Loucy (cell line): ENCODE measurements around the gene CEP72.

Experiments used
- H2AFZ ChIP-seq: fragments of 200-600 bp; sonication (generic); 2 replicates; pipeline ENCODE4 v1.6.0; 2016; ENCODE audit warnings: antibody characterized with exemption, mild to moderate bottlenecking, low read length, moderate library complexity
- H3F3A ChIP-seq: fragments of 200-600 bp; 2 replicates; pipeline ENCODE4 v1.6.0; 2016; ENCODE audit warnings: antibody characterized with exemption, low read depth, mild to moderate bottlenecking
- H3K27me3 ChIP-seq: fragments of 200-600 bp; sonication (generic); 2 replicates; pipeline ENCODE4 v1.6.1; 2014; ENCODE audit warnings: low read length, mild to moderate bottlenecking; ENCODE audit not compliant: insufficient read depth, poor library complexity, severe bottlenecking
- H3K36me3 ChIP-seq: fragments of 200-600 bp; sonication (generic); 2 replicates; pipeline ENCODE4 v1.6.1; 2016; ENCODE audit warnings: low read length; ENCODE audit not compliant: insufficient read depth
- H3K4me1 ChIP-seq: fragments of 200-600 bp; sonication (generic); 2 replicates; pipeline ENCODE4 v1.5.1; 2014; ENCODE audit warnings: low read length, mild to moderate bottlenecking; ENCODE audit not compliant: insufficient read depth, poor library complexity, severe bottlenecking
- H3K4me2 ChIP-seq: fragments of 200-600 bp; sonication (generic); 2 replicates; pipeline ENCODE4 v1.6.0; 2014; ENCODE audit warnings: antibody characterized with exemption, low read length, low read depth, mild to moderate bottlenecking; ENCODE audit not compliant: poor library complexity, severe bottlenecking
- H3K4me3 ChIP-seq: fragments of 200-600 bp; sonication (generic); 2 replicates; pipeline ENCODE4 v1.5.1; 2014; ENCODE audit warnings: low read length, mild to moderate bottlenecking, mixed read lengths; ENCODE audit not compliant: poor library complexity, severe bottlenecking
- H3K79me2 ChIP-seq: fragments of 200-600 bp; sonication (generic); 2 replicates; pipeline ENCODE4 v1.6.1; 2014; ENCODE audit warnings: low read length; ENCODE audit not compliant: insufficient read depth
- H3K9ac ChIP-seq: fragments of 200-600 bp; sonication (generic); 2 replicates; pipeline ENCODE4 v1.6.0; 2014; ENCODE audit warnings: mild to moderate bottlenecking, low read depth, low read length, moderate library complexity; ENCODE audit not compliant: poor library complexity, severe bottlenecking
- H3K9me2 ChIP-seq: fragments of 200-600 bp; sonication (generic); replicated peaks from 2 replicates; pipeline ENCODE4 v1.6.1; 2016; ENCODE audit warnings: low read depth, low read length, mixed read lengths
- H3K9me3 ChIP-seq: fragments of 200-600 bp; sonication (generic); 2 replicates; pipeline ENCODE4 v1.6.1; 2014; ENCODE audit warnings: mild to moderate bottlenecking, antibody characterized with exemption, low read length, low read depth; ENCODE audit not compliant: insufficient read depth
- H4K20me1 ChIP-seq: fragments of 200-600 bp; sonication (generic); 2 replicates; pipeline ENCODE4 v1.6.0; 2014; ENCODE audit warnings: antibody characterized with exemption, low read length, mild to moderate bottlenecking; ENCODE audit not compliant: insufficient read depth, poor library complexity, severe bottlenecking
- CTCF ChIP-seq: fragments of 200-600 bp; sonication (generic); conservative IDR thresholded peaks from 2 replicates; pipeline ENCODE4 v1.5.1; 2014; ENCODE audit warnings: mild to moderate bottlenecking, antibody characterized with exemption, low read length
- EZH2phosphoT487 ChIP-seq: fragments of 200-600 bp; IDR thresholded peaks from 2 replicates; pipeline ENCODE4 v1.6.1; 2018; ENCODE audit warnings: antibody characterized with exemption, mild to moderate bottlenecking, moderate library complexity, borderline replicate concordance

Gene CEP72

DNA sequence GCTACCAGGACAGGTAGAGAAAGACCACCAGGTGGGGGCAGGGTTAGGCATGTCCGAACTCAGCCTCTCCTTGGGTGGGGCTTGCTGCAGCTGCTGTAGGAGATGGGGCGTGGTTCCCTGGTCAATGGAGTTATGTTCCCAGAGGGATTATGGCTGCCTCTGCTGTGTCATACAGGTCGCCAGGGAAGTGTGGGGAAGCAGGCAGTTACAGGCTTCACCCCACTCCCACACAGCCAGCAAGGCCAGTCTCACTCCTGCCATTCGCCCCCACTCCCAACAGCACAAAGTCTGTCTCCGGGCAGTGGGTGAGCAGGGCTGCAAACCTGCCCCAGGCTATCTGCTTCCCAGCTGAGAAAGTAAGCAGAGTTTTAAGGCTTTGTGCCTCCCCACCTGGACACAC, 20.0 kb upstream of the CEP72 start:
- no peak overlapping the region for H2AFZ ChIP-seq
- no peak overlapping the region for H3K4me3 ChIP-seq
- no peak overlapping the region for H3K4me2 ChIP-seq
- H3K9me2 ChIP-seq: no peaks in the 10 kb centered on the region
- H3K27me3 ChIP-seq: no peaks in the 10 kb centered on the region
- H3K9ac ChIP-seq: no peak overlapping the region
- peaks cover 3% of the 10 kb centered on the region; the same call in 1 of the 2 replicates for H3K9me3 ChIP-seq
- H4K20me1 ChIP-seq: no peaks in the 10 kb centered on the region
- no peaks in the 10 kb centered on the region for H3F3A ChIP-seq
- TF ChIP-seq EZH2phosphoT487: no peak
- no peak for TF ChIP-seq CTCF
- H3K36me3 ChIP-seq: no peaks in the 10 kb centered on the region
- no peaks in the 10 kb centered on the region for H3K4me1 ChIP-seq
- H3K79me2 ChIP-seq: no peaks in the 10 kb centered on the region

DNA sequence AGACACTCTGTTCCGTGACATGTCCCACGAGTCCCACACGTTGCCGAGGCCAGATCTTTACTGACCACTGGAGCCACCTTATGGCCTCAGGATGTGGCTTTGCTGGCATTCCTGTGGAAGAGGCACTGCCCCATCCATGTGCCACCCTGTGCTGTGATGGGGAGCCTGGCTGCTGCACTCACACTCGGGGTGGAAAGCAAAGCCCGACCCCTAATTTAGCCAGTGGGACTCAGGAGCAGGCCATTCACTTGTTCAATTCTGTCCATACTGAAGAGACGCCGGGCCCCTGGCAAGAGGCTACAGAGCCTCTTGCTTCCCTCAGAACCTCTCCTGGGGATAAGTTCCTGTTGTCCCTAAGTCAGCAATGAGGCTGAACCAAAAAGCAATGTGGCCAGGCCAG, 18.6 kb upstream of the CEP72 start:
- Histone ChIP-seq H3K4me3 (no peak overlapping the region), H3K27me3 (no peaks in the 10 kb centered on the region)

DNA sequence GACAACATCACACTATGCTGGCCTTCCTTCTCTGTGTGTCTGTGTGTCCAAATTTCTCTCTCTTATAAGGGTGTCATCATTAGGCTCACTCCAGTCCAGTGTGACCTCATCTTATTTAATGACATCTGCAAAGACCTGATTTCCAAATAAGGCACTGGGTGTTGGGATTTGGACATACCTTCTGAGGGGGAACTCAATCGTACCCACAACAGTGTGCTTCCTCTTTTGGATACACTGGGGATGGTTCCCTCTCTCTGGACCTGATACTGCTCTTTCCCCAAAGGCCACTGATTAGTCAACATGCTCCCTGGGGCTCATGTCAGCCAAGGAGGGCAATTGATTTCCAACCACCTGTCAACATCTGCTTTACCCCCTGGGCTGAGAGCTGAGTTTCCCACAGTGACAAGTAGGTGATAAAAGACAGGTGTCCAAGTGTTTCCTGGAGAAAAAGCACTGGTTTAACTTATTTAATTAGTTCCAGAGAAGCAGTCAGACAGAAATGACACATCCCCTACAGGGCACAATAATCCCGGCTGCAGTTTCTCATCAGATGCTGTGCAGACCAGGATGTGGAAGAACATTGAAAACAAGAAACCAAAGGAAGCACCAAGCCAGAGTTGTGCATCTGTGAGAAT, 17.8 kb upstream of the CEP72 start:
- Histone ChIP-seq H3K79me2 (no peaks in the 10 kb centered on the region), H3K9me2 (no peaks in the 10 kb centered on the region), H3K9ac (no peak overlapping the region), H3K27me3 (no peaks in the 10 kb centered on the region), H3K4me2 (no peak overlapping the region), H3F3A (no peaks in the 10 kb centered on the region), H4K20me1 (no peaks in the 10 kb centered on the region), H3K4me3 (no peak overlapping the region), H3K4me1 (peaks cover 9% of the 10 kb centered on the region), H2AFZ (no peak overlapping the region), H3K9me3 (peaks cover 3% of the 10 kb centered on the region; the same call in 1 of the 2 replicates), H3K36me3 (no peaks in the 10 kb centered on the region)
- TF ChIP-seq EZH2phosphoT487: no peak
- TF ChIP-seq CTCF: no peak

More for the DNA sequence above, 18.6 kb upstream of the CEP72 start:
- peaks cover 6% of the 10 kb centered on the region for H3K4me1 ChIP-seq
- H3K9me2 ChIP-seq: no peaks in the 10 kb centered on the region
- H3K9me3 ChIP-seq: peaks cover 3% of the 10 kb centered on the region; the same call in 1 of the 2 replicates
- H3K9ac ChIP-seq: no peak overlapping the region
- no peak for TF ChIP-seq CTCF
- TF ChIP-seq EZH2phosphoT487: no peak
- no peaks in the 10 kb centered on the region for H3K79me2 ChIP-seq
- no peaks in the 10 kb centered on the region for H3K36me3 ChIP-seq
- H2AFZ ChIP-seq: no peak overlapping the region
- H3K4me2 ChIP-seq: no peak overlapping the region
- H3F3A ChIP-seq: no peaks in the 10 kb centered on the region
- H4K20me1 ChIP-seq: no peaks in the 10 kb centered on the region
